Liver (tissue), 3 donors: Measurements from ENCODE around the gene MYO3B.

Experiments
- CTCF ChIP-seq: fragments of 150-350 bp; IDR thresholded peaks from 2 replicates; pipeline ENCODE4 v1.5.1; 2017; ENCODE audit warnings: improper control_type of control experiment, low read depth, low read length; ENCODE audit not compliant: missing input control
- FOXA2 ChIP-seq: IDR thresholded peaks from 2 replicates; pipeline ENCODE4 v1.6.1; 2016; ENCODE audit warnings: antibody characterized with exemption
- JUND ChIP-seq, 2 donors: IDR thresholded peaks; 2 replicates each; pipeline ENCODE4 v1.6.1; 2016; ENCODE audit warnings: antibody characterized with exemption in 2 of 2
- MAX ChIP-seq: IDR thresholded peaks from 2 replicates; pipeline ENCODE4 v1.6.1; 2016; ENCODE audit warnings: antibody characterized with exemption
- RAD21 ChIP-seq, 2 donors: IDR thresholded peaks; 2 replicates each; pipeline ENCODE4 v1.6.1; 2016; ENCODE audit warnings: antibody characterized with exemption in 2 of 2, mild to moderate bottlenecking in 2 of 2
- REST ChIP-seq: IDR thresholded peaks from 2 replicates; pipeline ENCODE4 v1.6.1; 2016; ENCODE audit warnings: antibody characterized with exemption, mild to moderate bottlenecking
- RXRA ChIP-seq, 2 donors: IDR thresholded peaks; 2 replicates each; pipeline ENCODE4 v1.6.1; 2017 to 2018; ENCODE audit warnings: antibody characterized with exemption in 2 of 2, mild to moderate bottlenecking in 1 of 2
- SP1 ChIP-seq: IDR thresholded peaks from 2 replicates; pipeline ENCODE4 v1.6.1; 2018; ENCODE audit warnings: antibody characterized with exemption, mild to moderate bottlenecking
- TAF1 ChIP-seq: conservative IDR thresholded peaks from 2 replicates; pipeline ENCODE4 v1.6.1; 2016; ENCODE audit warnings: antibody characterized with exemption, mild to moderate bottlenecking
- ZBTB33 ChIP-seq: IDR thresholded peaks from 2 replicates; pipeline ENCODE4 v1.6.1; 2016; ENCODE audit warnings: antibody characterized with exemption
- TF ChIP-seq, protein P1 (sequence below): IDR thresholded peaks from 2 replicates; pipeline ENCODE4 v1.6.1; 2016; ENCODE audit warnings: antibody characterized with exemption
- donor health status: healthy.
- donor health status: healthy.

DNA sequence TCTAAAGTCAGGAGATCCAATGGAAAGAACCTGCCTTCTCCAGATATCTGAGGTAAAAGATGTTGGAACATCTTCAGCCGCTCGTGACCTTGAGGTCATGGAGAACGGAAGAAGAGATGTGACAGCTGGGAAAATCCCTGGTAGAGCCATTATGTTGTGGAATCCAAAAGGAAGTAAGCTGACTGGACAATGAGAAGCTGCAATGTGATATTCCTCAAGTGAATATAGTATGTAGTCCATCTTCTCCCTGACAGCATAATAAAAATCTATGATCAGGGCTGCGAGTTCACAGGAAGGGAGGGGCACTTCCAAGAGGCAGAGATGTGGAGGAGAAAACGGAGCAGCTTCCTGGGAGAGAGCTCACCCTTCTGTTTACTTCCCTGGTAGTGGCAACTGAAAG lies 336.2 kb downstream of the MYO3B start:
- TF ChIP-seq CTCF (no peak), REST (no peak), SP1 (no peak), JUND (IDR thresholded peaks at IDR 0.05) (no peak), MAX (no peak), ZBTB33 (no peak), RAD21 (IDR thresholded peaks at IDR 0.05) (no peak), TAF1 (no peak), RXRA (IDR thresholded peaks at IDR 0.05) (no peak), FOXA2 (no peak)
- TF ChIP-seq, protein P1, sequence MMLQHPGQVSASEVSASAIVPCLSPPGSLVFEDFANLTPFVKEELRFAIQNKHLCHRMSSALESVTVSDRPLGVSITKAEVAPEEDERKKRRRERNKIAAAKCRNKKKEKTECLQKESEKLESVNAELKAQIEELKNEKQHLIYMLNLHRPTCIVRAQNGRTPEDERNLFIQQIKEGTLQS: no peak
